Measurements from ENCODE around the gene TSPAN4.

The TSPAN4 gene, protein sequence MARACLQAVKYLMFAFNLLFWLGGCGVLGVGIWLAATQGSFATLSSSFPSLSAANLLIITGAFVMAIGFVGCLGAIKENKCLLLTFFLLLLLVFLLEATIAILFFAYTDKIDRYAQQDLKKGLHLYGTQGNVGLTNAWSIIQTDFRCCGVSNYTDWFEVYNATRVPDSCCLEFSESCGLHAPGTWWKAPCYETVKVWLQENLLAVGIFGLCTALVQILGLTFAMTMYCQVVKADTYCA

DNA sequence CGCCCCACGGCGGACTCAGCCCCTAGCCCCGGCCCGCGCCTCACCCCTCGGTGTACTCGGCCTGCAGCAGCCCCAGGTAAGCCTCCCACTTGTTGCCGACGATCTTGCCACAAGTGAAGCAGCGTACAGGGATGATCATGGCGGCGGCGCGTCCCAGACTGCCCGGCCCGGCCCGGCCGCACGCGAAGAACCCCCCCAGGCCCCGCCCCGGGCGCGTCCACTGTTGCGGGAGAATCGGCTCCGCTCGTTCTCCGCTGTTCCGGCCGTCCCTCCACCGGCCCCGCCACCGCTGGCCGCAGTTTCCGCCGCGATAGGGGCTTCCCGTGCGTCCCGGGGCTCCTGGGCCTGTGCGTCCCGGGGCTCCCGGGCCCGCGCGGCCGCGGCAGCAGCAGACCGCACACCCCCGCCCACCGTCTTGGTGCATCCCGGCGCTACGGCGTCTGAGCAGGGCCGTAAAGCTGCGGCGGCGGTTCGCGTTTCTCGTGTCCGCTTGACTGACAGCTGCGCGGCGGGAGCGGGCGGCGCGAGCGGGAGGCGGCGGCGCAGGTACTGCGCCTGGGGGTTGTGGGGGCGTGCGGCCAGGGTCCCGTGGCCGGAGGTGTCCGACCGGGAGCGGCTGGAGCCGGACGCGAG is at the start of gene TSPAN4, which contains the start of gene POLR2L:
Gene TSPAN4 (plus strand): TSS at position 483 of the 633 bp plus-strand sequence. CDS start 7,453 bp downstream, outside the sequence.
Gene POLR2L (minus strand): TSS at position 160 of the 633 bp plus-strand sequence. CDS start 21 bp downstream, at position 139.
- peak; percentile 83 for DNase-seq (ENCODE audit: low read depth)

DNA sequence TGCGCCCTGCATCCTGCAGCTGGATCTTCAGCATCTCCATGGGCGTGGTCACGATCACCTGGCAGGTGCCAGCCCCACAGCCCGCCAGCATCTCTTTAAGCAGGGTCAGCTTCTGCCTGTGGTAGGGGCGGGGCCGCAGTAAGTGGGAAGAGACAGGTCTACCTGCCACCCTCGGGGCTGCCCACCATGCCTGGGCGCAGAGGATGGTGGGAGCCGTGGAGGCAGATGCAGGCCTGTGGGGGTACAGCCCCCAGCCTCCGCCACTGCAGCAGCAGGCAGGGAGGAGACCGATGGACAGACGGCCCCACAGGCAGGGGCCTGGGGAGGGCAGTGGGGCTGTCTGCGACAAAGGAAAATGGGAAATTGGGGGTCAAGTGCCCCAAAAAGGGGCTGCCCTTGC is 49.8 kb upstream of the TSPAN4 start:
- no peak for DNase-seq (ENCODE audit: low read depth)

DNA sequence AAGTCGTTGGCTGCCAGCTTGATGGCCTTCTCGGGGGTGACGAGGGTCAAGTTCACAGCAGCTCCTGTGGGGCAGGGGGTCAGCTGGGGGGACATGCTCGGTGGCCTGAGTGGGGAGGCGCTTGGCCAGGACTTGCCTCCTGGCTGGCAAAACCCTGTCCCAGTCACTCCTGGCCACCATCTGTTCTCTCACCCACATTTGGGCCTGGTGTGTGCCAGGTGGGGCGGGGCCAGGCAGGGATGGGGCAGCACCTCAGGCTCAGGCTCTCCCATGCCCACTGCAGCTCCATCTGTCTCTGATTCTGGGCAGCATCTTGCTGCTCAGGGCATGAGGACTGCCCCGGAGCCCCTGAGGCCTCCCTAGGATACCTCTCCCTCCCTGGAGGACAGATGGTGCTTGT is 49.1 kb upstream of the TSPAN4 start:
- DNase-seq (ENCODE audit: low read depth), result no peak

DNA sequence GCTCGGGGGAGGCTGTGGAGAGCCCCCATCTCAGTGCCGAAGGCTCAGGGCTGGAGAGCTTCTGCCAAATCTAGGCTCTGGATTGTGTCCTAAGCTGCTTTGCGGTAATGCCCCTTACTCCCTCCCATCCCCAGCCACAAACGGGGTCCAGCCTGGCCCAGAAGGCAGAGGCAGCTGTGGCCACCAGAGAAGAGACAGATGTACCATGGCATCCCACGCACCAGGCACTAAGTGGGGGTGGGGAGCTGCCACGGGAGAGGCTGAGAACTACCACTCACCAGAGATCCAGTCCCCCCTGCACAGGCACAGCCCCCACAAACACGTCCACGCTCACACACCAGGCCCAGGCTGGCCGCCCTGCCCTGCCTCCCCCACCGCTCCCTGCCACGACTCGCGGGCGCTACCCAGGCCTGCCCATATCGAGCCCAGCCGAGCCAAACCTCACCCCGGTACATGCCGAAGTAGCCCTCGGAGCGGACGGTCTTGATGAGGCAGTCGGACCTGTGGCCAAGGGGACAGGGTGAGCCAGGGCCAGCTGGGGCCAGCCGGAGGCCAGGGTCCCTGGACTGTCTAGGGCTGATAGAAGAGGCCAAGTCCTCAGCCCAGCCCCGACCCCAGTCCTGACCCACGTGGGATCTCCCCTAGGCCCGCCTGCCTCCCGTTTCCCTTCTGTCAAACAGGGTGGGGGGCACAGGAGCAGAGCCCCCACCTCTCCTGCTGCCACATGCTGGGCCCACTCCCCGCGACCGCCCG is 48.5 kb upstream of the TSPAN4 start:
- no peak for DNase-seq (ENCODE audit: low read depth)

DNA sequence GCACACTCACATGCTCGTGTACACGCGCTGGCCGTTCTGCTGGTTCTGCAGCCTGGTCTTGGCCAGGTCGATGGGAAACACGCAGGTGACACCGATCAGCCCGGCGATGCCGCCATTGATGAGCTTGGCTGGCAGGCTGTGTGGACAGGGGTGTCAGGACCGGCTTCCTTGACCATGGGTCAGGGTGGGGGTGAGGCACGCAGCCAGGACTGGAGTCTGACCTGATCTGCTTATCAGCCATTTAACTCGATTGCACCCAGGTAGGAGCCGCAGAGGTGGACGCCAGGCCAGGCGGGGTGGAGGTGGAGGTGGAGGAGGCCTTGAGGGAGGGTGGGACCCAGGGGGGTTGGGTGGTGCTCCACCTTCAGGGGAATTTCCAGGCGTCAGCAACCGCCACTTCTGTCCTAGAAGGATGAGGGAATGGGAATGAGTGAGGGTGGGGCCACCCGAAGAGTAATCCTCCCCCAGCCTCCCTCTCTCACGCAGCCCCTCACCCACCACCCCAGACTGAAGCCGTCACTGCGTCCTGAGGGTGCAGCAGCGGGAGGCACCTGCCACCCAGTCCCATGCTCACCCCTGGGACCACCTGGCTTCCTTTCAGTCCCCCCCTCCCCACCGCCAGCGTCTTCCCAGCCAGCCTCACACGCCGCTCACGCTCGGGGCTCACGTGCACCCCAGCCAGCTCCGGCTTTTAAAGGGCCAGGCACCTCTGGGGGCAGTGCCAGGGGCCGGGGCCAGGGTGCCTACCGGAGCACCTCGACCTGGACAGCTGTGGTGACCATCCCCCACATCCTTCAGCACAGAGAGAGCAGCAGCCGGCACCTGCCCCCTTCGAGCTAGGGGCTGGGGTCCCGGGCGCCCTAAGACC is 47.7 kb upstream of the TSPAN4 start:
- no peak for DNase-seq (ENCODE audit: low read depth)

DNA sequence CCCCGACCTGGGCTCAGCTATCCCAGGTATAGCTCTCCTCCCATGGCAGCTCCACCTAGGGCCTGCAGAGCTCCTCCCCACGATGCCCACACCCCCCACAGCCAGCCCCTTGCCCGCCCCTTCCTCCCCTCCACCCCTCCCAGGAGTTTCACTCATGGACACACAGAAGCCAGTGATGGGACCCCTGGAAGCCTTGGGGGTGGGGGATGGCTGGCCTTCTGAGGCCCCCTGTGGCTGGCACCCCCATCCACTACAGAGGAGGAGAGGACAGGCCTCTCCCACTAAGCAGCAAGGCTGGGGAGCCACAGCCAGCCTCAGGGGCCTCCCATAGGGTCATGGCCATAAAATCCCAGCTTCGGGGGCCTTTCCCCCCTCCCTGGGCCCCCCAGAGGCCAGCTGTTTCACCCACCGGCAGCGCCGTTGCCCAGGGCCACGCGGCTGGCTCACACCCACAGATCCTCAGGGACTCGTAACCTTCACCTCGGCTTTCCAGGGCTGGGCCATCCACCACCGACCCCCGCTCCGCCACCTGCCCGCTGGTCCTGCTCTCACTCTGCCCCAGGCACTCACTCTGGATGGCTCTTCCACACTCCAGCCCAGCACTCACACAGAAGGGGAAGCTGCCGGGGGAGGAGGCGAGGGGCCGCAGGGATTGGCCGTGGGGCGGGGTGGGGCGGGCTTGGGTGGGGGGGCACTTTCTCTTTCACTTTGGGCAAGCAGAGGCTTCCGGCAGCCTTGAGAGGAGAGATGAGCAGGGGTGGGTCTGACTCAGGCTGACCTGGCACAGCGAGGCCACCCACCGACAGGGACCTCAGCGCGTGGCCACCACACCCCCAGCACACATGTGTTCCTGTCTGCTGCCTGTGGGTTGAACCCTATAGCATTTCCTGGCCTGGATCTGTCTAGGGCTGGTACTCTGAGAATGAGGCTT is 46.8 kb upstream of the TSPAN4 start:
- peak; percentile 82 for DNase-seq (ENCODE audit: low read depth)

DNA sequence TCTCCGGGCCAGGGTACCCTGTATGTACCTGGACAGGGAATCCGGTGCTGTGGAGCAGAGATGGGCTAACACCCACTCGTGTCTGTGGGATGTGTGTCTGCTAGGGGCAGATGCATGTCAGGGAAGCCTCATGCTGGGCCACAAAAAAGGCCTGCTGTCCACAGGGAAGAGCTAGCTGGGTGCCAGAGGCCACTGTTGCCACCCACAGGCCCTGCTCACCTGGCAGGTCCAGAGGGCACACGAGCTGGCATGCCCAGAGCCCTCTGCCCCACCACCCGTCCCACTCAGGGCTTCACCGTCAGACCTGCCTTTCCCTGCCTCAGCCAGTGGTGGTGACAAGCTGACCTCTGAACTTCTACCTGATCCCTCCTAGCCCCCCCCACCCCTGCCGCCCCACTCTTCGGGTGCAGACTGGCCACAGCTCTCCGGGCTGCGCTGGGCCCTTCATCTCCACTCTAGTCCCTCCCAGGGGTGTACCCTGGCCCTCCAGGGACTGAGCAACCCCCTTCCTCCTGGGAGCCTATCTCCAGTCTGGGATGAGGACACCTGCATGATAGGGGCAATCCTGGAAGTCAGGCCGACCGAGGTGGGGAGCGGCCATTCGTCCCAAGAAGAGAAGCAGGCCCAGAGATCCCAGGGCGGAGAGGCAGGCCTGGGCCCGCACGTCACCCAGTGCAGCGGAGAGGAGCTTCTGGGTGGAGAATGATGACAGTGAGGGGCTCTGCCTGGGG is 45.9 kb upstream of the TSPAN4 start:
- DNase-seq (ENCODE audit: low read depth), result no peak

DNA sequence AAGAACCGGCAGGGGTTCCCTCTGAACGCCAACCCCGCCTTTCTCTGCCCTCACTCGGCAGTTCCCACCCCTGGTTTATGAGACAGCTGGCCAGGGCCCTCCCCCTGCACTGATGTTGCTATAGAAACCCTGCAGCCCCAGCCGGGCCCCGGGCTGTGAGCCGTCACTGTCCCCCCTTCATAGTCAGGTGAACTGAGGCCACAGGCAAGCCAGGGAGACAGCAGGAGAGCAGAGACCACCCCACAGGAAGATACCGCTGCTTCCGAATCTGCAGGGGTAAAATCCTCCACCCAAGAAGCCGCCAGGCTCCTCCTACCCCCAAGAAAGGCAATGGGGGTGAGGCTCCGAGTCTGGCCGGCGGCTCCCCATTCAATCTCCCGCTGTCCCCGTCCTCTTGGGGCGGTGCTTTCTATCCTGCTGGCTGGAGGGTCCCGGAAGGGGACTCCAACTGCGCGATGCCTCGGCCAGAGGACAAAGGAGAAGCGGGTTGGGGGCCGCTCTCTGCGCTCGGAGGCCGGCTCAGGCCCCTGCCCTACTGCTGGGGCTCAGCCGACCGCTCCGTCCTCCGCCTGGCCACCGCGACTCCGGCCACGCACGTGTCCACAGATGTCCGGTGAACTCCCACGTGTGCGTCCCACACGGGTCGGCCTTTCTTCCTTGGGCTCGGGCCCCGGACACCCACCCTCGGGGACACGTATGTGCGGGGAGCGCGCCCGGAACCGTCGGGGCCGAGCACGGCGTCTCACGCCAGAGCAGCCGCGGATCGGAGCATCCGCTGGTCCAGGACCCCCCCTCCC is 45.2 kb upstream of the TSPAN4 start:
- peak; percentile 70 for DNase-seq (ENCODE audit: low read depth)

DNA sequence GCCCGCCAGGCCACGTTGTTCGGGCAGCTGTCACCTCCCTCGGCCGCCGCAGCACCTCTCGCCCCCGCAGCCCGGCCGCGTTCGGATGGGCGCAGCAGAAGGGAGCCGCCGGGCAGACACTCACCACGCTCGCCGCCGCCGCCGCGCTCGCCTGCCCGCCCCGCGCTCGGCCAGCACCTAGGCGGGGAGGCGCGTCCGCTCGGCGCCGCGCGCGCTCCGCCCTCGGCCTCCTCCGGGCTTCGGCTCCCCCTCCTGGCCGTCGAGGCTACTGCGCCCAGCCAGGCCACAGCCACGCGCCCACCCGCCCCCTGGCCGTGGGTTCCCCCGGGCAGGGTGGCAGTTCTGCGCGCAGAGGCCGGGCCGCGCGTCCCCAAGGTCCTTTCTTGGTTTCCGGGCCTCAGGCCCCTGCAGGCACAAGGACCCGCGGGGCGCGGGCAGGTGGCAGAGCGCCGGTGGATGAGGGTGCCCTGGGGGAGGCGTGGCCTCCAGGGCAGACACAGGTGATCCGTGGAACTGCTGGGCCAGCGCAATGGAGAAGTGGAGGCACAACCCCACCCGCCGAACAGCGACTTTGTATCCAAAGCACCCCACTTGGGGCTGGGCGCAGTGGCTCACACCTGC is 44.4 kb upstream of the TSPAN4 start, which contains the start of gene SLC25A22:
Gene SLC25A22 (minus strand): TSS at position 189 of the 621 bp plus-strand sequence. CDS start 3,275 bp downstream, outside the sequence.
- DNase-seq (ENCODE audit: low read depth), result peak; percentile 60

DNA sequence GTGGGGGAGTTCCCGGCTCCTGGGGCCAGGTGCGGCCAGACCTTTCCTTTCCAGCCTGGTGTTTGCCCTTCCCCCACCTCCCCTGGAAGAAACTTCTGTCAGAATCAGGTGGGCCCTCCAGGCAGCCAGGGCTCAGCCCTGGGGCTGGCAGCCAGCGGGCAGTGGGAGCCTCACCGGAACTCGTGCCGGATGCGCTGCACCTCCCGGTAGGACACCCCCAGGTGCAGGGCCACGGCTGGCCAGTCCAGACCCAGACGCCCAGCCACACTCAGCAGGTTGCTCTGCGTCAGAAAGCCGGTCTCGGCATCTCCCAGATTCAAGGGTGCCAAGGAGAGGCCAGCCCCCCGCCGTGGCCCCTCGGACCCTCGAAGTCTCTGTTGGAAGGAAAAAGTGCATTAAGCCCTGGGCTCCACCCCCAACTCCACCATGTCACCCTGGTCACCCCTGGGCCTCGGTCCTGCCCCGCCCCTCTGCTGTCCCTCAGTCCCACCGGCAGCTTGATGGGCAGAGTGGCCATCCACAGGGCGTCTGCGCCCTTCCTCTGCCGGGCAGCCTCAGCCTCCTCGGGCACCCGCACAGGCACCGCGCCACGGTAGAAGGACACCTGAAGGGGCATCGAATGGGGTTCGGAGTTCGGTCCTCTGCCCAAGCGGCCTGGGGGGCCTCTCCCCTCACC is 42.9 kb upstream of the TSPAN4 start:
- no peak for DNase-seq (ENCODE audit: low read depth)

DNA sequence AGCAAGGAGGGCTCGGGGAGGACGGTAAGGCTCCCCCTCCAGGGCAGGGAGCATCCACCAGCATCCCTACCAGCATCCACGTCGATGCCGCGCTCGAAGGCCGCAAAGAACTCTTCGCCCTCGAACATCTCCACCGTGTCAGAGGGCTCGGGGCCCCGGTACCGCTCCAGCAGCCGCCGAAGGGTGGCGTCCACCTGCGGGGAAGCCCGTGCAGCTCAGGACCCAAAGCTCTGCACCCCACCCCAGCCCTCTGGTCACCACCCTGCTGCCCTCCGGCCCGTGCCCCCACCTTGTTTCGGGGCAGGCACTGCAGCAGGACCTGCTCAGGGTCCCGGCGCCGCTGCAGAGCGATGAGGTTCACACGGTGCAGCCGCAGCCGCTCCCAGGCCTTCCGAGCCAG is 42.2 kb upstream of the TSPAN4 start:
- no peak for DNase-seq (ENCODE audit: low read depth)

DNA sequence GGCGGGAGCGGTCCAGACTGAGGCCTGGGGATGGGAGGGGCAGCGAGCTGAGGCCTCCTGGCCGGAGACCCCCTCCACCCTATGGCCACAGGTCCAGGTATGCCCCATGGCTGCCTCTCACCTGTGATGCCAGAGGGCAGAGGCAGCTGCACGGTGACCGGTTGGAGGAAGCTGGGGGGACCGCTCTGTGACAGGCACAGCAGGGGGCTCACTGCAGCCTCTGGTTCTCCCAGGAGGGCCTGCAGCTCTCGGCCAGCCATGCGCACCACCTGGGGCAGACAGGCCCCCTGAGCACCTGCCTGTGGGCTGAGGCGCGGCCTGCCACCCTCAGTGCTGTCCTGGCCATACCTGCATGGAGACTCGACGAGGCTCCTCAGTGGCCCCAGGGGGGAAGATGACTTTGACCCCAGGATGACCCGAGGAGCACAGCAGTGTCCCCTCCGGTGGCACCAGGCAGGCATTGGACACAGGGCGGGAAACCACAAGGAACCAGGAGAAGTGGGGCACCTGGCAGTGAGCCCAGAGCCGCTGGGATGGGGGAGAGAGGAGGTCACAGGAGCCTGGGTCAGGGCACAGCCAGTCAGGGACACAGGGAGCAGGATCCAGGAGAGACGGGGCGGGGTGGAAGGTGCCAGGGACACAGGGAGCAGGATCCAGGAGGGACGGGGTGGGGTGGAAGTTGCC is 41.4 kb upstream of the TSPAN4 start:
- DNase-seq (ENCODE audit: low read depth), result no peak

DNA sequence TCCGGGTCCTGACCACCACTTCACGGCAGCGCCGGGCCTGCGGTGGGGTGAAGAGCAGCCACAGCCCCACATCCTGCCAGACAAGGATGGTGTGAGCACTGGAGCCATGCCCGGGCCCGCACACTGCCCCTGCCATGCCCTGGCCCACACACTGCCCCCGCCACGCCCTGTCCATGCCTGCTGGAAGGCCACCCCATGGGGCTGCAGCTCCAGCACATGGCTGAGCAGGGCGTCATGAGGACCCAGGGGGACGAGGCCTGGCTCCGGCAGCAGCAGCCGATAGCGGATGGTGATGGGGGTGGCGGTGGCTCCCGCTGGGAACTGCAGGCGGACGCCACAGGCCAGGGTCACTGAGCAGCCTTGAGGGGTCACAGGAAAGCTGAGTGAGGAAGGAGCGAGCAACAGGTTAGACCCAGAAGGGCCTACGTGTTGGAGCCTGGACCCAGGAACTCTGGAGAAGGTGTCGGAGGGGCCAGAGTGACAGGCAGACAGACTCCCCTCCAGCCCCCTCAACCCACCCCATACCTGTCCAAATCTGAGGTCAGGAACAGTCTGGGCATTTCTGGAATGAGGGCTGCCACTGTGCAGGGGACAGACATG is 40.5 kb upstream of the TSPAN4 start:
- no peak for DNase-seq (ENCODE audit: low read depth)

DNA sequence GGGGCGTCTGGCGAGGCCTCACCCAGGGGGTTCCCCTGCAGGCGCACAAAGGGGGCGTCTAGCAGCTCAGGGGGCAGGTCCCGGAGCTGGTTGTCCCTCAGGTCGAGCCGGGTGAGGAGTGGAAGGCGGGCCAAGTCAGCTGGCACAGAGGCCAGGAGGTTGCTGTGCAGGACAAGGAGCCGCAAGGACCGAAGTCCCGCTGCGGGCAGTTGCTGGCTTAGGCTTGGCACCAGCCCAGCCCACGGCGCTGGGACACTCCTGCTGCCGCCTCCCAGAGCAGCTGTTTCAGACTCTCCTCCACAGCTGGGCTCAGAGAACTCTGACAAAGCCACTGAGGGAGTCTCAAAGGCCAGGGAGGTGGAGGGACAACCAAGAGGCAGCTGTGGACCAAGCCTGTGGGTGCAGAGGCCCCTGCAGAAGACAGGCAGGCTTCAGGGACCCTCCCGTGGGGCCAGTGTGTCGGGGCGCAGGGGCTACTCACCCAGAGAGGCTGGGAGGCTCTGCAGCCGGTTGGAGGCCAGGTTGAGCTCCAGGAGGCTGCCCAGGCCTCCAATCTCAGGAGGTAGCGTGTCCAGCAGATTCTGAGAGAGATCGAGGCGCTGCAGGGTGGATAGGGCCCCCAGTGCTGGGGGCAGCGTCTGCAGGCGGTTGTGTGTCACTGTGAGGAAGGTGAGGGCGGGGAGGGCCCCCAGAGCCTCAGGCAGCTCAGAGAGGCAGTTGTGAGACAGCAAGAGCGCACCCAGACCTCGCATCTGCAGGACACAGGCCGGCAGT is 39.8 kb upstream of the TSPAN4 start:
- no peak for DNase-seq (ENCODE audit: low read depth)

DNA sequence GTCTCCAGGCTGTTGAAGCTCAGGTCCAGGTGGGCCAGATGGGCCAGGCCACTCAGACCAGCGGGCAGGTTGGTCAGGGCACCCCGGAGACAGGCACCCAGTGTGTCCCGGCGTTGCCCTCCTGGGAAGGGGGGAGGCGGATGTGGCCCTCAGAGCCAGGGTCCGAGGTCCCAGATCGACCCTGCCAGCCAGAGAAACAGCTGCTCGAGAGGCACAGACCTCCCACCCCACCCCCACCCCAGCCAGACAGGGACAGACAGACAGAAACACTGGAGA is 39.2 kb upstream of the TSPAN4 start:
- DNase-seq (ENCODE audit: low read depth), result no peak

DNA sequence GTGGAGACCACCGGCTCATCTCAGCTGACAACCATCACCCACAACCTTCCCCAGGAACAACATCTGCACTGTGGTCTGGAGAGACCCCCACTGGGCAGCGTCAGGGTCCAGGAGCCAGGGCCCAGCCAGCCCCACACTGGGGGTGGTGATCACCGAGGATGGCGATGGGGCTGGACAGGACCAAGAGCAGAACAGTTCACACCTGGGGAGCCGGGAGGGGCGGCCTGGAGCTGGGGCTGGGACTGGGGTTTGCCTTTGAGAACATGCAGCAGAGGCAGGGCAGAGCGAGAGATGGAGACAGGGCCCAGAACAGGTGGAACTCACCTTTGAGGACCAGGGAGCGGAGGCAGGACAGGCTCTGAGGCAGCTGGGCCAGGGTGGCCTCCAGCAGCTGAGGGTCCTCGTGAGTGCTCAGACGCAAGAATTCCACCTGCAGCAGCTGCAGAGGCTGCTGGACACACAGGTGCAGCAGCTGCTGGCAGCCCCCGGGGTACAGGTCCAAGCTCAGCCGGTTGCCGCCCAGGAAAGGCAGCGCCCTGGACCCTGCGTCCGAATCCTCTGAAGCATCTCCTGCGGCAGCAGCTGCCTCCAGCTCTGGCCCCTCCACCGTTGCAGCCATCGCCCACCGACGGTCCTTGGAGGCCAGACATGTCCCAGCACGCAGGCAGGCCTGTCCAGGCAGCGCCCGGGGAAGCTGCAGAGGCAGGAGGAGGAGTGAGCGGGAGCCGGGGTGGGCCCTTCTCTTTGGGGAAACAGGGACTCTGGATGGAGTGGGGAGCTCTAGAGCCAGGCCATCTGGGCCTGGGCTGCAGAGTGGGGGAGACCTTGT is 38.7 kb upstream of the TSPAN4 start:
- no peak for DNase-seq (ENCODE audit: low read depth)
